HepG2 (cell line): ENCODE data around the gene ELOVL2. TPM values are rescaled to one million over a fixed set of nuclear protein-coding genes. Genes with fewer than 3 reads are reported as not detected.

ENCODE experiments used
- JUND ChIP-seq: sonication (generic); formaldehyde crosslinking; IDR thresholded peaks from 2 replicates; pipeline ENCODE4 v1.8.0; 2022; ENCODE audit warnings: mild to moderate bottlenecking, missing genetic modification reagents
- KAT8 ChIP-seq: IDR thresholded peaks from 2 replicates; pipeline ENCODE4 v1.6.1; 2016; ENCODE audit warnings: missing genetic modification reagents, missing compliant biosample characterization
- NFATC3 ChIP-seq: sonication (generic); formaldehyde crosslinking; IDR thresholded peaks from 2 replicates; pipeline ENCODE4 v1.5.1; 2020; ENCODE audit warnings: mild to moderate bottlenecking, missing genetic modification reagents
- PCBP1 ChIP-seq: fragments of 200-400 bp; formaldehyde crosslinking; IDR thresholded peaks from 2 replicates; pipeline ENCODE4 v1.6.1; 2017; ENCODE audit warnings: mild to moderate bottlenecking, low read depth, low read length, borderline replicate concordance
- TBX2 ChIP-seq: sonication (generic); formaldehyde crosslinking; IDR thresholded peaks from 2 replicates; pipeline ENCODE4 v1.5.0; 2020; ENCODE audit warnings: missing genetic modification reagents, mild to moderate bottlenecking, borderline replicate concordance
- ZC3H13 ChIP-seq: sonication (generic); formaldehyde crosslinking; IDR thresholded peaks from 2 replicates; pipeline ENCODE4 v1.8.1; 2023; ENCODE audit warnings: mild to moderate bottlenecking, missing genetic modification reagents, moderate library complexity
- ZNF430 ChIP-seq: sonication (generic); formaldehyde crosslinking; IDR thresholded peaks from 2 replicates; pipeline ENCODE4 v1.9.0; 2021; ENCODE audit warnings: mild to moderate bottlenecking, missing genetic modification reagents
- ZNF451 ChIP-seq: sonication (generic); formaldehyde crosslinking; IDR thresholded peaks from 2 replicates; pipeline ENCODE4 v1.5.0; 2020; ENCODE audit warnings: mild to moderate bottlenecking, missing genetic modification reagents
- ZNF629 ChIP-seq: sonication (generic); formaldehyde crosslinking; conservative IDR thresholded peaks from 2 replicates; pipeline ENCODE4 v1.5.0; 2020; ENCODE audit warnings: missing genetic modification reagents
- ZNF7 ChIP-seq: IDR thresholded peaks from 2 replicates; pipeline ENCODE4 v1.6.1; 2016; ENCODE audit warnings: missing biosample characterization, missing genetic modification reagents
- polyA plus RNA-seq, 8 experiments: library from polyadenylated mRNA; depleted of rRNA in 3 of 8; stranded (reverse) in 7 of 8; unstranded in 1 of 8; fragments of >200 nt; fragmentation: Illumina TruSeq in 4 of 8; extraction: Trizol in 4 of 8; gene quantifications; 2 replicates each; pipeline versions ENCODE4 v1.2.1 to v1.2.3, GENCODE V29; 2011 to 2016; ENCODE audit warnings: low read depth in 4 of 8, missing spikeins in 1 of 8, mixed read lengths in 1 of 8; ENCODE audit not compliant: insufficient read depth in 1 of 8
- total RNA-seq, 5 experiments: library from RNA; depleted of rRNA; stranded (reverse); fragments of >200 nt; fragmentation: Illumina TruSeq; extraction: Trizol; gene quantifications; 2 replicates each; pipeline ENCODE4 v1.2.3, GENCODE V29; 2016; ENCODE audit warnings: low read depth in 1 of 5
- TF ChIP-seq, protein P1 (sequence below): IDR thresholded peaks from 2 replicates; pipeline ENCODE4 v1.4.0; 2020; ENCODE audit warnings: mild to moderate bottlenecking, missing genetic modification reagents
- TF ChIP-seq, protein P2 (sequence below): IDR thresholded peaks from 2 replicates; pipeline ENCODE4 v1.6.1; 2016; ENCODE audit warnings: low read depth, borderline replicate concordance
- TF ChIP-seq, protein P3 (sequence below): IDR thresholded peaks from 2 replicates; pipeline ENCODE4 v1.6.1; 2016
- TF ChIP-seq, protein P4 (sequence below), 2 experiments: sonication (generic) in 1 of 2; formaldehyde crosslinking in 1 of 2; IDR thresholded peaks; 2 replicates each; pipeline versions ENCODE4 v1.4.0 to v1.6.1; 2016 to 2020; ENCODE audit warnings: borderline replicate concordance in 1 of 2, low read depth in 1 of 2, mild to moderate bottlenecking in 1 of 2, missing genetic modification reagents in 1 of 2
- TF ChIP-seq, protein P5 (sequence below): sonication (generic); formaldehyde crosslinking; IDR thresholded peaks from 2 replicates; pipeline ENCODE4 v1.4.0; 2020; ENCODE audit warnings: missing genetic modification reagents, mild to moderate bottlenecking, borderline replicate concordance

The ELOVL2 gene
- total and polyA plus RNA-seq, 2 of the 13 experiments (the other 11 are each of a cell fraction or from before 2014, with no cell fraction given) = 43.6 to 65.4 TPM

DNA sequence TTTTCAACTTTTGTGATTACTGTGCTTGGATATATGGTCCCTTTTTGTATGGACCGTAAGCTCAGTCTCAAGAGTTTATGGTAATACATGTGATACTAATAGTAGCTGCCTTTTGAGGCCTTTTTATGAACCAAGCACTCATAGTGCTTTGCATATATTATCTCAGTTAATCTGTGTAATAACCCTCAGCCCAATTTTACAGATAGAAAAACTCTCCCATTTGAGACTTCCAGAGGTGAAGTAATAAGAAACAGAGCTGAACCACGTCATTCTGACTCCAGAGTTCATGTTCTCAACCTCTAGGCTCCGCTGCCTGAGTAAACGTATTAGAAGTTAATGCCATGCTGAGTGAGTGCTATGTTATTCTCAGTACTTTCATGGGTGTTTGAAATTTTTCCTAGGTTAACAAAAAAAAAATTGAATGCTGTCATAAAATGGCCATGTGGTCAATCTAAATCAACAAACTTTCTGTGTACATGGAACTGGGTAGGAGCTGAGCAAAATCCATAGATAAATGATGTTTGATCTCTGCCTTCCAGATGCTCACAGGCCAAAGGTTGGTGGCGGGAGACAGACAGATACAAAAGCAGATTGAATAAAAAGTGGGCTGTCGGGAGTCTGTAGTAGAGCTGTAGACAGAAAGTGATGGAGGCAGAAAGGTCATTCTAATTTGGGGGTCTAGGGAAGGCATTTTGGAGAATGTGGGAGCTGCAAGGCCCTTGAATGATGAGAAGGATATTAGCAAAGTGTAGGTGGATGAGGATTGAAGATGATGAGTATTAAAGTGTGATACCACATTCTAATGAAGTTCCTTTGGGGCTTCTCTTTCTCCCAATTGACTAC is 22.6 kb upstream of the ELOVL2 start (continued):
- TF ChIP-seq, protein P1, sequence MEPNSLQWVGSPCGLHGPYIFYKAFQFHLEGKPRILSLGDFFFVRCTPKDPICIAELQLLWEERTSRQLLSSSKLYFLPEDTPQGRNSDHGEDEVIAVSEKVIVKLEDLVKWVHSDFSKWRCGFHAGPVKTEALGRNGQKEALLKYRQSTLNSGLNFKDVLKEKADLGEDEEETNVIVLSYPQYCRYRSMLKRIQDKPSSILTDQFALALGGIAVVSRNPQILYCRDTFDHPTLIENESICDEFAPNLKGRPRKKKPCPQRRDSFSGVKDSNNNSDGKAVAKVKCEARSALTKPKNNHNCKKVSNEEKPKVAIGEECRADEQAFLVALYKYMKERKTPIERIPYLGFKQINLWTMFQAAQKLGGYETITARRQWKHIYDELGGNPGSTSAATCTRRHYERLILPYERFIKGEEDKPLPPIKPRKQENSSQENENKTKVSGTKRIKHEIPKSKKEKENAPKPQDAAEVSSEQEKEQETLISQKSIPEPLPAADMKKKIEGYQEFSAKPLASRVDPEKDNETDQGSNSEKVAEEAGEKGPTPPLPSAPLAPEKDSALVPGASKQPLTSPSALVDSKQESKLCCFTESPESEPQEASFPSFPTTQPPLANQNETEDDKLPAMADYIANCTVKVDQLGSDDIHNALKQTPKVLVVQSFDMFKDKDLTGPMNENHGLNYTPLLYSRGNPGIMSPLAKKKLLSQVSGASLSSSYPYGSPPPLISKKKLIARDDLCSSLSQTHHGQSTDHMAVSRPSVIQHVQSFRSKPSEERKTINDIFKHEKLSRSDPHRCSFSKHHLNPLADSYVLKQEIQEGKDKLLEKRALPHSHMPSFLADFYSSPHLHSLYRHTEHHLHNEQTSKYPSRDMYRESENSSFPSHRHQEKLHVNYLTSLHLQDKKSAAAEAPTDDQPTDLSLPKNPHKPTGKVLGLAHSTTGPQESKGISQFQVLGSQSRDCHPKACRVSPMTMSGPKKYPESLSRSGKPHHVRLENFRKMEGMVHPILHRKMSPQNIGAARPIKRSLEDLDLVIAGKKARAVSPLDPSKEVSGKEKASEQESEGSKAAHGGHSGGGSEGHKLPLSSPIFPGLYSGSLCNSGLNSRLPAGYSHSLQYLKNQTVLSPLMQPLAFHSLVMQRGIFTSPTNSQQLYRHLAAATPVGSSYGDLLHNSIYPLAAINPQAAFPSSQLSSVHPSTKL (CRISPR knock-in tag) = peak; percentile 92
- TF ChIP-seq, protein P2, sequence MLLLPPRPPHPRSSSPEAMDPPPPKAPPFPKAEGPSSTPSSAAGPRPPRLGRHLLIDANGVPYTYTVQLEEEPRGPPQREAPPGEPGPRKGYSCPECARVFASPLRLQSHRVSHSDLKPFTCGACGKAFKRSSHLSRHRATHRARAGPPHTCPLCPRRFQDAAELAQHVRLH (CRISPR knock-in tag) = 0 out of 2 replicates have a peak, but pooled peaks have one; percentile 6
- TF ChIP-seq ZNF451 (CRISPR knock-in tag) (0 out of 2 replicates have a peak, but pooled peaks have one; percentile 61), ZC3H13 (CRISPR knock-in tag) (peak; percentile 52; the same call in 1 of the 2 replicates), PCBP1 (no peak), JUND (peak; percentile 12; the same call in 1 of the 2 replicates), ZNF629 (CRISPR knock-in tag) (peak; percentile 24; the same call in 1 of the 2 replicates), TBX2 (CRISPR knock-in tag) (peak; percentile 90), NFATC3 (CRISPR knock-in tag) (no peak), KAT8 (CRISPR knock-in tag) (peak; percentile 75), ZNF7 (CRISPR knock-in tag) (peak; percentile 99), ZNF430 (CRISPR knock-in tag) (peak; percentile 44)
- TF ChIP-seq, protein P3, sequence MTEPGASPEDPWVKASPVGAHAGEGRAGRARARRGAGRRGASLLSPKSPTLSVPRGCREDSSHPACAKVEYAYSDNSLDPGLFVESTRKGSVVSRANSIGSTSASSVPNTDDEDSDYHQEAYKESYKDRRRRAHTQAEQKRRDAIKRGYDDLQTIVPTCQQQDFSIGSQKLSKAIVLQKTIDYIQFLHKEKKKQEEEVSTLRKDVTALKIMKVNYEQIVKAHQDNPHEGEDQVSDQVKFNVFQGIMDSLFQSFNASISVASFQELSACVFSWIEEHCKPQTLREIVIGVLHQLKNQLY (CRISPR knock-in tag) = peak; percentile 75; the same call in 1 of the 2 replicates
- TF ChIP-seq, protein P4, sequence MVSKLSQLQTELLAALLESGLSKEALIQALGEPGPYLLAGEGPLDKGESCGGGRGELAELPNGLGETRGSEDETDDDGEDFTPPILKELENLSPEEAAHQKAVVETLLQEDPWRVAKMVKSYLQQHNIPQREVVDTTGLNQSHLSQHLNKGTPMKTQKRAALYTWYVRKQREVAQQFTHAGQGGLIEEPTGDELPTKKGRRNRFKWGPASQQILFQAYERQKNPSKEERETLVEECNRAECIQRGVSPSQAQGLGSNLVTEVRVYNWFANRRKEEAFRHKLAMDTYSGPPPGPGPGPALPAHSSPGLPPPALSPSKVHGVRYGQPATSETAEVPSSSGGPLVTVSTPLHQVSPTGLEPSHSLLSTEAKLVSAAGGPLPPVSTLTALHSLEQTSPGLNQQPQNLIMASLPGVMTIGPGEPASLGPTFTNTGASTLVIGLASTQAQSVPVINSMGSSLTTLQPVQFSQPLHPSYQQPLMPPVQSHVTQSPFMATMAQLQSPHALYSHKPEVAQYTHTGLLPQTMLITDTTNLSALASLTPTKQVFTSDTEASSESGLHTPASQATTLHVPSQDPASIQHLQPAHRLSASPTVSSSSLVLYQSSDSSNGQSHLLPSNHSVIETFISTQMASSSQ (IDR thresholded peaks at IDR 0.05; ENCODE audit: low read depth) = peak; percentile 54
- TF ChIP-seq, protein P4 (CRISPR knock-in tag; IDR thresholded peaks at IDR 0.05; ENCODE audit: borderline replicate concordance) = peak; percentile 61; the same call in 1 of the 2 replicates
- TF ChIP-seq, protein P5, sequence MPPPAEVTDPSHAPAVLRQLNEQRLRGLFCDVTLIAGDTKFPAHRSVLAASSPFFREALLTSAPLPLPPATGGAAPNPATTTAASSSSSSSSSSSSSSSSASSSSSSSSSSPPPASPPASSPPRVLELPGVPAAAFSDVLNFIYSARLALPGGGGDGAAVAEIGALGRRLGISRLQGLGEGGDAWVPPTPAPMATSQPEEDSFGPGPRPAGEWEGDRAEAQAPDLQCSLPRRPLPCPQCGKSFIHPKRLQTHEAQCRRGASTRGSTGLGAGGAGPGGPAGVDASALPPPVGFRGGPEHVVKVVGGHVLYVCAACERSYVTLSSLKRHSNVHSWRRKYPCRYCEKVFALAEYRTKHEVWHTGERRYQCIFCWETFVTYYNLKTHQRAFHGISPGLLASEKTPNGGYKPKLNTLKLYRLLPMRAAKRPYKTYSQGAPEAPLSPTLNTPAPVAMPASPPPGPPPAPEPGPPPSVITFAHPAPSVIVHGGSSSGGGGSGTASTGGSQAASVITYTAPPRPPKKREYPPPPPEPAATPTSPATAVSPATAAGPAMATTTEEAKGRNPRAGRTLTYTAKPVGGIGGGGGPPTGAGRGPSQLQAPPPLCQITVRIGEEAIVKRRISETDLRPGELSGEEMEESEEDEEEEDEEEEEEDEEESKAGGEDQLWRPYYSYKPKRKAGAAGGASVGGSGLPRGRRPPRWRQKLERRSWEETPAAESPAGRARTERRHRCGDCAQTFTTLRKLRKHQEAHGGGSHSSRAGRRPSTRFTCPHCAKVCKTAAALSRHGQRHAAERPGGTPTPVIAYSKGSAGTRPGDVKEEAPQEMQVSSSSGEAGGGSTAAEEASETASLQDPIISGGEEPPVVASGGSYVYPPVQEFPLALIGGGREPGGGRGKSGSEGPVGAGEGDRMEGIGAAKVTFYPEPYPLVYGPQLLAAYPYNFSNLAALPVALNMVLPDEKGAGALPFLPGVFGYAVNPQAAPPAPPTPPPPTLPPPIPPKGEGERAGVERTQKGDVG (CRISPR knock-in tag) = no peak
